SK-N-MC (cell line): ENCODE data around the gene RUNX1.

Experiments
- DNase-seq: peaks from one replicate; pipeline ENCODE4 v3.0.0-alpha.2; 2011; ENCODE audit warnings: low read depth, low spot score
- H3K27ac ChIP-seq: fragments of 200-600 bp; sonication (generic); 2 replicates; pipeline ENCODE4 v1.5.1; 2016; ENCODE audit warnings: mixed run types
- H3K36me3 ChIP-seq: fragments of 200-600 bp; sonication (generic); 2 replicates; pipeline ENCODE4 v1.6.1; 2017; ENCODE audit warnings: antibody characterized with exemption, low read length, mixed read lengths; ENCODE audit not compliant: insufficient read depth
- H3K4me3 ChIP-seq: fragments of 200-600 bp; sonication (generic); 2 replicates; pipeline ENCODE4 v1.5.1; 2016
- H3K9ac ChIP-seq: fragments of 200-600 bp; sonication (generic); 2 replicates; pipeline ENCODE4 v1.8.0; 2017; ENCODE audit warnings: mixed run types, mixed read lengths; ENCODE audit not compliant: insufficient read length
- H3K9me3 ChIP-seq: fragments of 200-600 bp; sonication (generic); 2 replicates; pipeline ENCODE4 v1.6.1; 2017; ENCODE audit warnings: low read depth, mild to moderate bottlenecking, antibody characterized with exemption, low read length, moderate library complexity, mixed read lengths
- EZH2 ChIP-seq: fragments of 200-600 bp; sonication (generic); IDR thresholded peaks from one replicate; pipeline ENCODE4 v1.6.1; 2017; ENCODE audit warnings: antibody characterized with exemption
- FOXP2 ChIP-seq: optimal IDR thresholded peaks from 2 replicates; pipeline ENCODE3; 2011; ENCODE audit warnings: mild to moderate bottlenecking, moderate library complexity; ENCODE audit not compliant: insufficient read depth; ENCODE audit errors: extremely low read length, control extremely low read depth
- POLR2AphosphoS5 ChIP-seq: IDR thresholded peaks from 2 replicates; pipeline ENCODE4 v1.6.1; 2012; ENCODE audit warnings: mild to moderate bottlenecking, low read depth, low read length, borderline replicate concordance

The RUNX1 gene

DNA sequence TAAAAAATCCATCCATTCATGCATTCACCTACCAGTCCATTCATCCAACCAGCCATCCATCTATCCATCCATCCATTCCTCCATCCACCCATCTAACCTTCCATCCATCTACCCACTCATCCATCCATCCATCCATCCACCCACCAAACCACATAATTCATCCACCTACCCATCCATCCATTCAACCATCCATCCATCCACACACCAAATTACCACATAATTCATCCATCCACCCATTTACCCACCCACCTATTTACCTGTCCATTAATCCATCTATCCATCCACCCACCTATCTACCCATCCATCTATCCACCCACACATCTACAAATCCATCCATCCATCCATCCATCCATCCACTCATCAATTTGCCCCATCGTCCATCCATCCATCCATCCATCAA lies 308.9 kb downstream of the RUNX1 start:
- Histone ChIP-seq H3K4me3 (no peak overlapping the region), H3K36me3 (no peaks in the 10 kb centered on the region), H3K27ac (no peak overlapping the region), H3K9me3 (no peaks in the 10 kb centered on the region), H3K9ac (no peak overlapping the region)
- no peak for DNase-seq
- TF ChIP-seq EZH2 = no peak
- no peak for TF ChIP-seq FOXP2
- TF ChIP-seq POLR2AphosphoS5 = no peak
